Measurements from ENCODE around the gene PASD1. TPM values are rescaled to one million over a fixed set of nuclear protein-coding genes. Genes with fewer than 3 reads are reported as not detected.

The PASD1 gene
- total RNA-seq, 2 donors from 2014 or later = not detected

- Histone ChIP-seq H3K27ac (no peak overlapping the region), H3K36me3 (no peaks in the 10 kb centered on the region), H3K4me1 (no peaks in the 10 kb centered on the region), H3K4me3 (no peak overlapping the region), H3K9me3 (no peaks in the 10 kb centered on the region), H3K27me3 (no peaks in the 10 kb centered on the region)
- TF ChIP-seq CTCF (IDR thresholded peaks at IDR 0.05) = no peak
- no peak for DNase-seq (ENCODE audit: low spot score)
These were observed 148.3 kb downstream of the PASD1 start for GRCh38 chrX:151711787-151712186.

GRCh38 chrX:151712253-151712652 lies 148.8 kb downstream of the PASD1 start:
- DNase-seq (ENCODE audit: low spot score) = no peak
- H3K36me3 ChIP-seq = no peaks in the 10 kb centered on the region
- no peak overlapping the region for H3K4me3 ChIP-seq
- no peaks in the 10 kb centered on the region for H3K27me3 ChIP-seq
- H3K9me3 ChIP-seq = no peaks in the 10 kb centered on the region
- no peak overlapping the region for H3K27ac ChIP-seq
- no peak for TF ChIP-seq CTCF (IDR thresholded peaks at IDR 0.05)
- no peaks in the 10 kb centered on the region for H3K4me1 ChIP-seq

- Histone ChIP-seq H3K36me3 (no peaks in the 10 kb centered on the region), H3K4me1 (no peaks in the 10 kb centered on the region), H3K27ac (no peak overlapping the region), H3K4me3 (no peak overlapping the region), H3K9me3 (no peaks in the 10 kb centered on the region), H3K27me3 (no peaks in the 10 kb centered on the region)
- DNase-seq (ENCODE audit: low spot score) = no peak
- TF ChIP-seq CTCF (IDR thresholded peaks at IDR 0.05) = peak in 1 of 2 donors; percentile 60
These were observed 150.4 kb downstream of the PASD1 start for GRCh38 chrX:151713849-151714248.

DNA sequence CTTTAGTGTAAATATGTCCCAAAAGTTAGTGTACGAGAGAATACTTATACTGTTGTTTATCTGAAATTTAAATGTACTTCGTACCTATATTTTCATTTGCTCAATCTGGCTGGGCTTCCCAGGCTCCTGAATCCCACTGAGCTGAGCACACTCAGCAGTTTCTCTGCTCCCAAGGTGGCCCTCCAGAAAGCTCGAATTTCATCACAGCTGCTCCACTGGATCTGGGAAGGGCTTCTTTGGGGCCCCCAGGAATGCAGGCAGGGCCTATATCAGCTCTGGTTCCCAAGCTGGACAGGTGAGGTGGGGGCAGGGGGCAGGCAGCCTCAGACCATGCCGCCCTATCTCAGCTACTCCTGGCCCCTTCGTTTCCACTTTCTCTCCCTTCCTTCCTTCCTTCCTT lies 150.9 kb downstream of the PASD1 start:
- DNase-seq (ENCODE audit: low spot score) = no peak

DNA sequence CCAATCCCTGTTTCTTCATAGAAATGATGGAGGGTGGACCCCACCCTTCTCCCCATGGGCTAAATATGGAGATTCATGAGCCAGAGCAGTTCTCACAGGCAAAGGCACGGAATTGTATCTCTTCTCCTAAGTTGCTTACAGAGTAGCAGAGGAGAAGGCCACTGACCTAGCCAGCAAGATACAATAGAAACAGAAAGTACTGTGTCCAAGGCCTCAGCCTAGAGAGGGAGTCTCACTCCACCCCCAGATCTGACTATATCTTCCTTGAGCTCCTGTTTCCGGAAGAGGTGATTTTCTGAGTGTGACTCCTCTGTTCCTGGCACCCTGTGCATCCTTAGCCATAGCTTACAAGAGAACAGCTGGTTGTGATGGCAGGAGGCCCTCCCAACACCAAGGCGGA lies 152.3 kb downstream of the PASD1 start, which contains the start of gene FATE1:
Gene FATE1 (plus strand): TSS at position 284 of the 400 bp plus-strand sequence. CDS start 85 bp downstream, at position 369.
- Histone ChIP-seq H3K9me3 (no peaks in the 10 kb centered on the region), H3K4me3 (no peak within 1 kb of the TSS), H3K4me1 (no peaks in the 10 kb centered on the region), H3K36me3 (no peaks in the 10 kb centered on the region), H3K27me3 (no peaks in the 10 kb centered on the region), H3K27ac (no peak within 1 kb of the TSS)
- no peak for TF ChIP-seq CTCF (IDR thresholded peaks at IDR 0.05)
- DNase-seq (ENCODE audit: low spot score) = no peak

More for the DNA sequence above, 150.9 kb downstream of the PASD1 start:
- Histone ChIP-seq H3K36me3 (no peaks in the 10 kb centered on the region), H3K9me3 (no peaks in the 10 kb centered on the region), H3K27ac (no peak overlapping the region), H3K27me3 (no peaks in the 10 kb centered on the region), H3K4me1 (no peaks in the 10 kb centered on the region), H3K4me3 (no peak overlapping the region)
- TF ChIP-seq CTCF (IDR thresholded peaks at IDR 0.05) = no peak

GRCh38 chrX:151722241-151722846 lies 158.9 kb downstream of the PASD1 start:
- DNase-seq (ENCODE audit: low spot score) = no peak
- H3K4me3 ChIP-seq = no peak overlapping the region

More at GRCh38 chrX:151722241-151722846, 158.9 kb downstream of the PASD1 start:
- TF ChIP-seq CTCF (IDR thresholded peaks at IDR 0.05) = peak in 1 of 2 donors; percentile 52
- Histone ChIP-seq H3K4me1 (peaks cover 0 to 12% of the 10 kb centered on the region in 2 donors), H3K36me3 (no peaks in the 10 kb centered on the region), H3K27me3 (no peaks in the 10 kb centered on the region), H3K27ac (no peak overlapping the region), H3K9me3 (no peaks in the 10 kb centered on the region)

Measured in right atrium auricular region (tissue), 2 donors.